ENCODE results near the gene EPB41L3. TPM values are rescaled to one million over a fixed set of nuclear protein-coding genes. Genes with fewer than 3 reads are reported as not detected.

EPB41L3 gene
- total RNA-seq, 1 experiment from 2014 or later: not detected

DNA sequence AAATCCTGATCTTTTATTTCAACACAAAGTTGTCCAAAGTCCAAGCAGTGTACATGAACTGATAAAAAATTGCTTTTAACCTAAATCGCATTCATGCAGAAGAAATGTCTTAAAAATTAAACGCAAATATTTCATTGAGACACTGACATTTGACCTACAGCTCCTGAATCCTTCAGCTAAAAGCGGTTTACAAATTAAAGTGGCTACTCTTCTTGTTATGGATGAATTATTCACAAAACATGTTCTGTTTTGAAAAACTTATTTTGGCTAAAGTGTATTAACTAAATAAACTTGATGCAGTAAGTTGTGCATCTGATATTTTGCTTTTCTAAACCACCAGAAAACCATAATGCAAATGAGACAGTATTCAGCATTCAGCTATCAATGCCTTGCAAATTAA is 2.2 kb downstream of the EPB41L3 start:
- H3K27ac ChIP-seq (ENCODE audit: low read length): no peak overlapping the region
- H2AFZ ChIP-seq (ENCODE audit: low read length): no peak overlapping the region
- H3K9ac ChIP-seq (ENCODE audit: low read length): no peak overlapping the region
- no peaks in the 10 kb centered on the region for H3K4me1 ChIP-seq (ENCODE audit: low read length)
- no peaks in the 10 kb centered on the region for H4K20me1 ChIP-seq (ENCODE audit: insufficient read depth, low read depth, low read length)
- H3K79me2 ChIP-seq (ENCODE audit: low read length): no peaks in the 10 kb centered on the region
- no peaks in the 10 kb centered on the region for H3K9me2 ChIP-seq (replicated peaks; ENCODE audit: insufficient read depth, low read length)
- H3K36me3 ChIP-seq (ENCODE audit: insufficient read depth, low read length): no peaks in the 10 kb centered on the region
- no peak overlapping the region for H3K4me3 ChIP-seq (ENCODE audit: low read length)
- no peaks in the 10 kb centered on the region for H3K27me3 ChIP-seq (ENCODE audit: low read length)
- no peaks in the 10 kb centered on the region for H3K9me3 ChIP-seq (ENCODE audit: low read length)
- no peak for DNase-seq
- no peak overlapping the region for H3K4me2 ChIP-seq (ENCODE audit: low read depth, low read length, poor library complexity, severe bottlenecking)

DNA sequence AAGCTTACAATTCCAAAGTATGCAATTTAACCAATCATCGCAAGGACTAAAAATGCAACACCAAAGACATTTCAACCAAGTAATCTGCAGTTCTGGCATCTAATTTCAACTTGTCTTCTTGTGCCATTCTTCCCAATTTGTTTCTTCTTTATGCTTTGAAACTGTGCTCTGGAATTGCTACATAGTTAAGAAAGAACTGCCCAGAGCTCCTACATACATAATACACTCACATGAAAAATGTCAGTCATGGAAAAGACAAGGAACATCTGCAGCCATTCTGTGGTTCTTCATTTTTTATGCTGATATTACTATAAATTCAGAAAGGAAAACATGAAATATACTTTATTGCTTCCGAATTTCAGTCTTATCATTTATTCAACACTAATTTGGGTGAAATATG is 4.4 kb downstream of the EPB41L3 start:
- Histone ChIP-seq H3K36me3 (ENCODE audit: insufficient read depth, low read length) (no peaks in the 10 kb centered on the region), H3K4me2 (ENCODE audit: low read depth, low read length, poor library complexity, severe bottlenecking) (no peak overlapping the region), H3K9me3 (ENCODE audit: low read length) (no peaks in the 10 kb centered on the region), H3K27me3 (ENCODE audit: low read length) (no peaks in the 10 kb centered on the region), H3K79me2 (ENCODE audit: low read length) (no peaks in the 10 kb centered on the region), H4K20me1 (ENCODE audit: insufficient read depth, low read depth, low read length) (no peaks in the 10 kb centered on the region), H3K9me2 (replicated peaks; ENCODE audit: insufficient read depth, low read length) (no peaks in the 10 kb centered on the region), H3K27ac (ENCODE audit: low read length) (no peak overlapping the region), H3K4me1 (ENCODE audit: low read length) (no peaks in the 10 kb centered on the region), H3K4me3 (ENCODE audit: low read length) (no peak overlapping the region), H3K9ac (ENCODE audit: low read length) (no peak overlapping the region), H2AFZ (ENCODE audit: low read length) (no peak overlapping the region)
- no peak for DNase-seq

DNA sequence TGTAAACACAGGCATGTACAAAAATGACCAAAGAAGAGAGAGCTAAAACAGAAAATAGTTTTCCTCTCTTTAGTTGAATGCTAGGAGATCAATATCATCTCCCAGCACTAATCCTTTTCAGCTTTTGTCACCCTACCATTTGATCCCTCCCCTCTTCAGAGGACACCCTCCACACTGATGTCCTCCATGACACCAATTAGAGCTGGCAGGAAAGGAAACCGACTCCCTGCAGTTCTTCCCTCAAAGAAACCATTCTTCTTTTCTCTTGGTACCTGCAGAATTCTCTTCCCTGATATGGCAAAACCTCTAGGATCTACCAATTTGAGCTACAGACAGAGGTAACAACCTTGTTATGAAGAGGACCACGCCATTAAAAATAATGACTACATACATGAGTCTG is 5.3 kb downstream of the EPB41L3 start:
- Histone ChIP-seq H3K9ac (ENCODE audit: low read length) (no peak overlapping the region), H3K79me2 (ENCODE audit: low read length) (no peaks in the 10 kb centered on the region), H3K36me3 (ENCODE audit: insufficient read depth, low read length) (no peaks in the 10 kb centered on the region), H3K9me2 (replicated peaks; ENCODE audit: insufficient read depth, low read length) (no peaks in the 10 kb centered on the region), H4K20me1 (ENCODE audit: insufficient read depth, low read depth, low read length) (no peaks in the 10 kb centered on the region), H3K4me3 (ENCODE audit: low read length) (no peak overlapping the region), H2AFZ (ENCODE audit: low read length) (no peak overlapping the region), H3K4me2 (ENCODE audit: low read depth, low read length, poor library complexity, severe bottlenecking) (no peak overlapping the region), H3K27me3 (ENCODE audit: low read length) (no peaks in the 10 kb centered on the region), H3K4me1 (ENCODE audit: low read length) (no peaks in the 10 kb centered on the region), H3K9me3 (ENCODE audit: low read length) (no peaks in the 10 kb centered on the region), H3K27ac (ENCODE audit: low read length) (no peak overlapping the region)
- no peak for DNase-seq

DNA sequence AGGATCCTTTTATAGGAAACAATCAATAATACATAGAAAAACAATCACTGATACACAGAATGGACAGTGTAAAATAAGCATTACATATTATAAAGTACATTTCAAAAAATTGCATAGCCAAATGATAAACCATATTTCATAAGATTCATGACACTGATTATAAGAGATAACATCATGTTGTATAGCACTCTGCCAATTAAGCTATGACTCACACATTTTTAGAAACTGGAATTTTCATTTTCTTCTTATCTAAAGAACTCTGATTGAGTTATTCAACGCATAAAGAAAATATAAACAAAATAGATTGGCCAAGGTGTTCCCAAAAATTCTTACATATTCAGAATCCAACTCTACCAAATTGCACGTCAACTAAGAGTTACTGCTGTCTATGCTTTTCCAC is 5.9 kb downstream of the EPB41L3 start:
- Histone ChIP-seq H3K9me2 (replicated peaks; ENCODE audit: insufficient read depth, low read length) (no peaks in the 10 kb centered on the region), H3K79me2 (ENCODE audit: low read length) (no peaks in the 10 kb centered on the region), H3K36me3 (ENCODE audit: insufficient read depth, low read length) (no peaks in the 10 kb centered on the region), H4K20me1 (ENCODE audit: insufficient read depth, low read depth, low read length) (no peaks in the 10 kb centered on the region), H3K27ac (ENCODE audit: low read length) (no peak overlapping the region), H3K4me3 (ENCODE audit: low read length) (no peak overlapping the region), H3K9ac (ENCODE audit: low read length) (no peak overlapping the region), H3K4me1 (ENCODE audit: low read length) (no peaks in the 10 kb centered on the region), H2AFZ (ENCODE audit: low read length) (no peak overlapping the region), H3K9me3 (ENCODE audit: low read length) (no peaks in the 10 kb centered on the region), H3K4me2 (ENCODE audit: low read depth, low read length, poor library complexity, severe bottlenecking) (no peak overlapping the region), H3K27me3 (ENCODE audit: low read length) (no peaks in the 10 kb centered on the region)
- no peak for DNase-seq

DNA sequence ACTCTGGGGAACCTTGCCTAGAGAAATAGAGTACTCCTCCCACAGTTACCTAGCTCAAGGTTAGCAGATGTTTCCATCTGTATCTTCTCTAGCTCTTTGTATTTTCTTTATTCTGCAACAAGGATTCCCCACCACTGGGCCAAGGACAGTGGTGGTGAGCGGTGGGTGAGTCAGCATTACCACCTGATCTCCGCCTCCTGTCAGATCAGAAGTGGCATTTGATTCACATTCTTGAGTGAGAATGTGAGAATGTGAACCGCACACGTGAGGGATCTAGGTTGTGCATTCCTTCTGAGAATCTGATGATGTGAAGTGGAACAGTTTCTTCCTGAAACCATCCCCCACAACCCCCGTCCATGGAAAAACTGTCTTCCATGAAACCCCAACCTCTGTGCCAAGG is 9.0 kb downstream of the EPB41L3 start:
- Histone ChIP-seq H3K4me1 (ENCODE audit: low read length) (no peaks in the 10 kb centered on the region), H3K79me2 (ENCODE audit: low read length) (no peaks in the 10 kb centered on the region), H2AFZ (ENCODE audit: low read length) (0 out of 2 replicates have a peak overlapping the region, but pooled peaks have one; percentile 5), H4K20me1 (ENCODE audit: insufficient read depth, low read depth, low read length) (no peaks in the 10 kb centered on the region), H3K27me3 (ENCODE audit: low read length) (no peaks in the 10 kb centered on the region), H3K4me2 (ENCODE audit: low read depth, low read length, poor library complexity, severe bottlenecking) (no peak overlapping the region), H3K36me3 (ENCODE audit: insufficient read depth, low read length) (no peaks in the 10 kb centered on the region), H3K9me3 (ENCODE audit: low read length) (no peaks in the 10 kb centered on the region), H3K9ac (ENCODE audit: low read length) (no peak overlapping the region), H3K4me3 (ENCODE audit: low read length) (no peak overlapping the region), H3K9me2 (replicated peaks; ENCODE audit: insufficient read depth, low read length) (no peaks in the 10 kb centered on the region), H3K27ac (ENCODE audit: low read length) (no peak overlapping the region)
- no peak for DNase-seq

- H3K9me2 ChIP-seq (replicated peaks; ENCODE audit: insufficient read depth, low read length): no peaks in the 10 kb centered on the region
- H3K4me1 ChIP-seq (ENCODE audit: low read length): no peaks in the 10 kb centered on the region
- H3K9ac ChIP-seq (ENCODE audit: low read length): no peak overlapping the region
- no peaks in the 10 kb centered on the region for H3K27me3 ChIP-seq (ENCODE audit: low read length)
- H3K9me3 ChIP-seq (ENCODE audit: low read length): no peaks in the 10 kb centered on the region
- H3K79me2 ChIP-seq (ENCODE audit: low read length): no peaks in the 10 kb centered on the region
- no peaks in the 10 kb centered on the region for H3K36me3 ChIP-seq (ENCODE audit: insufficient read depth, low read length)
- H3K27ac ChIP-seq (ENCODE audit: low read length): no peak overlapping the region
- no peak overlapping the region for H3K4me3 ChIP-seq (ENCODE audit: low read length)
- H2AFZ ChIP-seq (ENCODE audit: low read length): no peak overlapping the region
- no peak overlapping the region for H3K4me2 ChIP-seq (ENCODE audit: low read depth, low read length, poor library complexity, severe bottlenecking)
- no peaks in the 10 kb centered on the region for H4K20me1 ChIP-seq (ENCODE audit: insufficient read depth, low read depth, low read length)
- no peak for DNase-seq
These were observed 11.7 kb downstream of the EPB41L3 start for GRCh38 chr18:5532066-5532465.

DNA sequence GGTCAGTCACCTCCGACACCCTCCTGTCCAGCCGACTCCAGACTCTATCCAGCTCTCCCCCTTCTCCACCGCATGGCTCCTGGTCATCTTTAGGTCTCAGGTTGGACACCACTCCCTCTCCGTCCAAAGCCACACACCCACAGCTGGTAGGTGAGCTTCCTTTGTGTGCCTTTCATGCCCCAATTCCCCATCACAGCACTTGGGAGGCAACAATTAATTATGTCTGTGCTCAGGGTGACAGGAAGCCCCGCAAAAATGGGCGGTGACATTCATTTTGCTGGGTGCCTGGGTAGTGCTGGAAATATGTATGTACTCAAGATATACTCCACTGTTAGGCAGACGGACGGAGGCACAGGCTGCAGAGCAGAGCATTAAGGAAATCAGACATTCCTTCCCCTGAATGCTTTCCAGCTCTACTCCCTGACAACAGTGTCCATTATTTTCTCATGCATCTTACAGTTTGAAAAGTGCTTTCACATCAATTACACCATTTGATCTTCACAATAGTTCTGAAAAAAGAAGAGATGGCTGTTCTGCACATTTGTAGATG is 13.1 kb downstream of the EPB41L3 start:
- no peaks in the 10 kb centered on the region for H4K20me1 ChIP-seq (ENCODE audit: insufficient read depth, low read depth, low read length)
- no peaks in the 10 kb centered on the region for H3K36me3 ChIP-seq (ENCODE audit: insufficient read depth, low read length)
- H3K9me2 ChIP-seq (replicated peaks; ENCODE audit: insufficient read depth, low read length): no peaks in the 10 kb centered on the region
- no peak overlapping the region for H3K4me2 ChIP-seq (ENCODE audit: low read depth, low read length, poor library complexity, severe bottlenecking)
- H3K4me1 ChIP-seq (ENCODE audit: low read length): no peaks in the 10 kb centered on the region
- H3K79me2 ChIP-seq (ENCODE audit: low read length): no peaks in the 10 kb centered on the region
- no peak overlapping the region for H3K4me3 ChIP-seq (ENCODE audit: low read length)
- H3K27me3 ChIP-seq (ENCODE audit: low read length): no peaks in the 10 kb centered on the region
- no peak overlapping the region for H3K9ac ChIP-seq (ENCODE audit: low read length)
- H3K27ac ChIP-seq (ENCODE audit: low read length): no peak overlapping the region
- no peak for DNase-seq
- no peak overlapping the region for H2AFZ ChIP-seq (ENCODE audit: low read length)
- H3K9me3 ChIP-seq (ENCODE audit: low read length): no peaks in the 10 kb centered on the region

DNA sequence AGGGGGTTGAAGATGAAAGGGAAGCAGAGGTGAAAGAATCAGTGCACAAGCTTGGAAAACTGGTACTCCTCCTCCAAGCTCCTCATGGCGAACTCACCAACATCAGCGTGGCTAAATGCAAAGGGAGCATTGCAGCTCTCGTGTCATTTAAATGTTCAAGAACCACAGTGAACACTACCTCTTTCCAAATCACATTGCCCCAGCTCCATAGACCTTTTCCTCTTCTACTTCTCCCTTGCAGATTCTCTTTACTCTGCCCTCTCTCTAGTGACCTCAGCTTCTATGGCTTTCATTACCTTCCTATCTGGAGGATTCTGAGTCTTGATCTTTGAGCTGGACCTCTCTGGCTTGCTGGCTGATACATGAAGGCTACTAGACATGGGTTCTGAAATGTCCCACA is 14.3 kb downstream of the EPB41L3 start:
- no peaks in the 10 kb centered on the region for H3K4me1 ChIP-seq (ENCODE audit: low read length)
- no peaks in the 10 kb centered on the region for H3K9me2 ChIP-seq (replicated peaks; ENCODE audit: insufficient read depth, low read length)
- no peak for DNase-seq
- no peak overlapping the region for H3K4me2 ChIP-seq (ENCODE audit: low read depth, low read length, poor library complexity, severe bottlenecking)
- no peaks in the 10 kb centered on the region for H3K9me3 ChIP-seq (ENCODE audit: low read length)
- H2AFZ ChIP-seq (ENCODE audit: low read length): no peak overlapping the region
- H3K27me3 ChIP-seq (ENCODE audit: low read length): no peaks in the 10 kb centered on the region
- no peak overlapping the region for H3K27ac ChIP-seq (ENCODE audit: low read length)
- no peak overlapping the region for H3K4me3 ChIP-seq (ENCODE audit: low read length)
- H3K36me3 ChIP-seq (ENCODE audit: insufficient read depth, low read length): no peaks in the 10 kb centered on the region
- no peak overlapping the region for H3K9ac ChIP-seq (ENCODE audit: low read length)
- no peaks in the 10 kb centered on the region for H4K20me1 ChIP-seq (ENCODE audit: insufficient read depth, low read depth, low read length)
- no peaks in the 10 kb centered on the region for H3K79me2 ChIP-seq (ENCODE audit: low read length)

DNA sequence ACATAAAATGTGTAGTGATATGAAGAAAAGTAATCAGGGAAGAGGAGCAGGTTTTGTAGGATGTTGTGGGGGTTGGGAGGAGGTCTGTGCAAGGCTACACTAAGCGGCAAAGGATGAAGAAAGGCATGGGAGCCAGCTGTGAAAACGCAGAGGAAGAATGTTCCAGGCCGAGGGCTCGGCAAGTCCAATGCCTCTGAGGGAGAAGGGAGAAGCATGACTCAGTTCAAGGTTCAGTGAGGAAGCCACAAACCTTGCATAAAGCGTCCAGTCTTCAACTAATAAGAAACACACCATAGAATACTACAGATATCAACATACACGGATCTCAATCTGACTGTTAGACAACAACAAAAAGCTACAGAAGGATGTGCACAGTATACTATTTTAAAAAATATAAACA is 16.2 kb downstream of the EPB41L3 start:
- Histone ChIP-seq H3K9me3 (ENCODE audit: low read length) (no peaks in the 10 kb centered on the region), H3K4me3 (ENCODE audit: low read length) (no peak overlapping the region), H3K9ac (ENCODE audit: low read length) (no peak overlapping the region), H3K4me2 (ENCODE audit: low read depth, low read length, poor library complexity, severe bottlenecking) (no peak overlapping the region), H2AFZ (ENCODE audit: low read length) (no peak overlapping the region), H4K20me1 (ENCODE audit: insufficient read depth, low read depth, low read length) (no peaks in the 10 kb centered on the region), H3K4me1 (ENCODE audit: low read length) (no peaks in the 10 kb centered on the region), H3K79me2 (ENCODE audit: low read length) (no peaks in the 10 kb centered on the region), H3K27ac (ENCODE audit: low read length) (no peak overlapping the region), H3K36me3 (ENCODE audit: insufficient read depth, low read length) (no peaks in the 10 kb centered on the region), H3K9me2 (replicated peaks; ENCODE audit: insufficient read depth, low read length) (no peaks in the 10 kb centered on the region), H3K27me3 (ENCODE audit: low read length) (no peaks in the 10 kb centered on the region)
- no peak for DNase-seq
